ENCODE data around the gene ADRM1. TPM values are rescaled to one million over a fixed set of nuclear protein-coding genes. Genes with fewer than 3 reads are reported as not detected.
A peak's percentile ranks its signal among the peaks of the same experiment; 100 is the strongest.

ADRM1 gene
- total RNA-seq, 6 donors from 2014 or later: 57.6 to 158 (median 91.6) TPM

GRCh38 chr20:62332421-62332820 lies 29.6 kb downstream of the ADRM1 start:
- peaks cover 29 to 100% (median 91%) of the 10 kb centered on the region in 4 donors for H3K36me3 ChIP-seq
- no peak overlapping the region for H3K4me3 ChIP-seq
- 86% methylated on average over 11 of the region's 16 CpGs; no CpG with 5 or more reads in 1 of the 2 donors for WGBS, 2 donors
- ATAC-seq (ENCODE audit: low FRiP score in 2 of 2): no peak
- TF ChIP-seq POLR2A (IDR thresholded peaks at IDR 0.05) (no peak), EP300 (IDR thresholded peaks at IDR 0.05) (no peak), POLR2AphosphoS5 (IDR thresholded peaks at IDR 0.05) (no peak), CTCF (IDR thresholded peaks at IDR 0.05) (no peak)
- H3K27me3 ChIP-seq: no peaks in the 10 kb centered on the region
- H3K9me3 ChIP-seq: no peaks in the 10 kb centered on the region
- no peaks in the 10 kb centered on the region for H3K4me1 ChIP-seq
- peak in 1 of 2 donors; percentile 57 for DNase-seq
- H3K27ac ChIP-seq: no peak overlapping the region

- no peaks in the 10 kb centered on the region for H3K4me1 ChIP-seq
- peaks cover 25 to 100% (median 91%) of the 10 kb centered on the region in 4 donors for H3K36me3 ChIP-seq
Observed at GRCh38 chr20:62332989-62333819, 30.4 kb downstream of the ADRM1 start.

GRCh38 chr20:62333820-62334595 lies 31.2 kb downstream of the ADRM1 start:
- ATAC-seq (ENCODE audit: low FRiP score in 2 of 2) (no peak), DNase-seq (peak in 1 of 2 donors; percentile 51)
- H3K27ac ChIP-seq: no peak overlapping the region
- H3K36me3 ChIP-seq: peaks cover 25 to 100% (median 89%) of the 10 kb centered on the region in 4 donors
- H3K4me1 ChIP-seq: no peaks in the 10 kb centered on the region
- TF ChIP-seq EP300 (IDR thresholded peaks at IDR 0.05): no peak
- TF ChIP-seq POLR2AphosphoS5 (IDR thresholded peaks at IDR 0.05): no peak
- TF ChIP-seq CTCF (IDR thresholded peaks at IDR 0.05): no peak
- no peak for TF ChIP-seq POLR2A (IDR thresholded peaks at IDR 0.05)
- no peaks in the 10 kb centered on the region for H3K9me3 ChIP-seq
- no peaks in the 10 kb centered on the region for H3K27me3 ChIP-seq
- H3K4me3 ChIP-seq: no peak overlapping the region
- whole genome bisulfite sequencing, 2 donors: 81 to 86% methylated on average over 16 to 27 of the region's 37 CpGs

More at GRCh38 chr20:62332989-62333819, 30.4 kb downstream of the ADRM1 start:
- Histone ChIP-seq H3K4me3 (no peak overlapping the region), H3K27me3 (no peaks in the 10 kb centered on the region), H3K9me3 (no peaks in the 10 kb centered on the region), H3K27ac (no peak overlapping the region)
- WGBS, 2 donors: 87% methylated on average over 14 to 29 of the region's 34 CpGs
- peak in 1 of 2 donors; percentile 82 for DNase-seq
- ATAC-seq (ENCODE audit: low FRiP score in 2 of 2): no peak
- TF ChIP-seq CTCF (IDR thresholded peaks at IDR 0.05) (no peak), EP300 (IDR thresholded peaks at IDR 0.05) (no peak), POLR2A (IDR thresholded peaks at IDR 0.05) (no peak), POLR2AphosphoS5 (IDR thresholded peaks at IDR 0.05) (no peak)

- DNase-seq (peak in 1 of 2 donors; percentile 73), ATAC-seq (ENCODE audit: low FRiP score in 2 of 2) (no peak)
- peaks cover 18 to 98% (median 83%) of the 10 kb centered on the region in 4 donors for H3K36me3 ChIP-seq
- H3K27me3 ChIP-seq: no peaks in the 10 kb centered on the region
- H3K4me3 ChIP-seq: no peak overlapping the region
- H3K4me1 ChIP-seq: no peaks in the 10 kb centered on the region
- TF ChIP-seq CTCF (IDR thresholded peaks at IDR 0.05) (no peak), POLR2A (IDR thresholded peaks at IDR 0.05) (no peak), EP300 (IDR thresholded peaks at IDR 0.05) (no peak), POLR2AphosphoS5 (IDR thresholded peaks at IDR 0.05) (no peak)
- no peak overlapping the region for H3K27ac ChIP-seq
- 82 to 94% methylated on average over 11 to 12 of the region's 13 CpGs for WGBS, 2 donors
- no peaks in the 10 kb centered on the region for H3K9me3 ChIP-seq
Observed at GRCh38 chr20:62334881-62335280, 32.1 kb downstream of the ADRM1 start.
